Liver (tissue), 9 donors: Measurements from ENCODE around the gene RASL12. TPM values are rescaled to one million over a fixed set of nuclear protein-coding genes. Genes with fewer than 3 reads are reported as not detected.

ENCODE experiments used
- DNase-seq: peaks from one replicate; pipeline ENCODE4 v3.0.0-alpha.2; 2017; ENCODE audit warnings: low spot score
- H3K27ac ChIP-seq, 2 donors: one replicate each; pipeline ENCODE4 v1.7.0; 2013; ENCODE audit warnings: inconsistent platforms in 2 of 2, low read length in 2 of 2, control low read depth in 1 of 2, low read depth in 1 of 2, mild to moderate bottlenecking in 1 of 2
- H3K27me3 ChIP-seq, 4 donors: one replicate each; pipeline versions ENCODE4 v1.6.1 to v1.7.0; 2013; ENCODE audit warnings: low read length in 3 of 4, inconsistent platforms in 1 of 4, mild to moderate bottlenecking in 1 of 4, moderate library complexity in 1 of 4; ENCODE audit not compliant: control insufficient read depth in 4 of 4, insufficient read depth in 4 of 4
- H3K36me3 ChIP-seq, 4 donors: one replicate each; pipeline versions ENCODE4 v1.6.1 to v1.7.0; 2013; ENCODE audit warnings: low read length in 3 of 4, mild to moderate bottlenecking in 3 of 4, low read depth in 1 of 4, moderate library complexity in 1 of 4; ENCODE audit not compliant: control insufficient read depth in 4 of 4, insufficient read depth in 3 of 4
- H3K4me1 ChIP-seq, 4 donors: one replicate each; pipeline versions ENCODE4 v1.6.1 to v1.7.0; 2013; ENCODE audit warnings: low read length in 3 of 4, mild to moderate bottlenecking in 3 of 4, moderate library complexity in 1 of 4; ENCODE audit not compliant: control insufficient read depth in 4 of 4, insufficient read depth in 4 of 4
- H3K4me3 ChIP-seq, 3 donors: one replicate each; pipeline versions ENCODE4 v1.6.1 to v1.7.0; 2013; ENCODE audit warnings: low read length in 3 of 3, control low read depth in 1 of 3, low read depth in 1 of 3, mild to moderate bottlenecking in 1 of 3
- H3K9ac ChIP-seq, 2 donors: one replicate each; pipeline ENCODE4 v1.7.0; 2013; ENCODE audit warnings: low read length in 2 of 2, mild to moderate bottlenecking in 2 of 2, moderate library complexity in 2 of 2, control low read depth in 1 of 2, low read depth in 1 of 2
- H3K9me3 ChIP-seq, 4 donors: one replicate each; pipeline versions ENCODE4 v1.6.1 to v1.7.0; 2013; ENCODE audit warnings: low read length in 3 of 4; ENCODE audit not compliant: control insufficient read depth in 4 of 4
- EGR1 ChIP-seq, 2 donors: IDR thresholded peaks; 2 replicates each; pipeline ENCODE4 v1.6.1; 2016 to 2018; ENCODE audit warnings: antibody characterized with exemption in 2 of 2, low read depth in 2 of 2
- FOXA2 ChIP-seq: IDR thresholded peaks from 2 replicates; pipeline ENCODE4 v1.6.1; 2016; ENCODE audit warnings: antibody characterized with exemption
- GABPA ChIP-seq, 2 donors: IDR thresholded peaks in 1 of 2; conservative IDR thresholded peaks in 1 of 2; 2 replicates each; pipeline ENCODE4 v1.6.1; 2016; ENCODE audit warnings: antibody characterized with exemption in 2 of 2, mild to moderate bottlenecking in 1 of 2, moderate library complexity in 1 of 2
- HNF4A ChIP-seq, 2 donors: conservative IDR thresholded peaks; 2 replicates each; pipeline ENCODE4 v1.6.1; 2016; ENCODE audit warnings: antibody characterized with exemption in 2 of 2, mild to moderate bottlenecking in 2 of 2
- HNF4G ChIP-seq: IDR thresholded peaks from 2 replicates; pipeline ENCODE4 v1.6.1; 2016; ENCODE audit warnings: antibody characterized with exemption
- NR2F2 ChIP-seq: IDR thresholded peaks from 2 replicates; pipeline ENCODE4 v1.6.1; 2016; ENCODE audit warnings: antibody characterized with exemption
- RAD21 ChIP-seq, 2 donors: IDR thresholded peaks; 2 replicates each; pipeline ENCODE4 v1.6.1; 2016; ENCODE audit warnings: antibody characterized with exemption in 2 of 2, mild to moderate bottlenecking in 2 of 2
- RXRA ChIP-seq, 2 donors: IDR thresholded peaks; 2 replicates each; pipeline ENCODE4 v1.6.1; 2017 to 2018; ENCODE audit warnings: antibody characterized with exemption in 2 of 2, mild to moderate bottlenecking in 1 of 2
- YY1 ChIP-seq: IDR thresholded peaks from 2 replicates; pipeline ENCODE4 v1.6.1; 2016; ENCODE audit warnings: antibody characterized with exemption, mild to moderate bottlenecking
- WGBS: extraction: QIAGEN DNeasy Blood & Tissue Kit; methylation state at CpG from one replicate; pipeline ENCODE4 v1.1.7; 2013; 5-methylcytosine and 5-hydroxymethylcytosine counted together
- polyA plus RNA-seq, 2 donors: library from polyadenylated mRNA; stranded (reverse) in 1 of 2; unstranded in 1 of 2; fragments of 200-250 nt in 1 of 2; fragments of >200 nt in 1 of 2; fragmentation: Nextera tagmentation in 1 of 2; extraction: Ambion mirVana in 1 of 2; gene quantifications; one replicate each; pipeline versions ENCODE4 v1.2.1 to v1.2.3, GENCODE V29; 2013 to 2015
- total RNA-seq, 2 donors: library from RNA; depleted of rRNA; stranded (reverse); fragments of >200 nt; gene quantifications; one replicate each; pipeline ENCODE4 v1.2.3, GENCODE V29; 2014
- TF ChIP-seq, protein P1 (sequence below): IDR thresholded peaks from 2 replicates; pipeline ENCODE4 v1.6.1; 2016; ENCODE audit warnings: antibody characterized with exemption
- TF ChIP-seq, protein P2 (sequence below): IDR thresholded peaks from 2 replicates; pipeline ENCODE4 v1.6.1; 2016; ENCODE audit warnings: antibody characterized with exemption
- TF ChIP-seq, protein P3 (sequence below): IDR thresholded peaks from 2 replicates; pipeline ENCODE4 v1.6.1; 2016; ENCODE audit warnings: antibody characterized with exemption
- donor health status: healthy.
- donor health status: healthy.
- donor health status: healthy.
- donor health status: healthy.
- donor health status: healthy.

RASL12 gene
- total and polyA plus RNA-seq, 4 donors, result 0.50 to 0.92 (median 0.63) TPM

DNA sequence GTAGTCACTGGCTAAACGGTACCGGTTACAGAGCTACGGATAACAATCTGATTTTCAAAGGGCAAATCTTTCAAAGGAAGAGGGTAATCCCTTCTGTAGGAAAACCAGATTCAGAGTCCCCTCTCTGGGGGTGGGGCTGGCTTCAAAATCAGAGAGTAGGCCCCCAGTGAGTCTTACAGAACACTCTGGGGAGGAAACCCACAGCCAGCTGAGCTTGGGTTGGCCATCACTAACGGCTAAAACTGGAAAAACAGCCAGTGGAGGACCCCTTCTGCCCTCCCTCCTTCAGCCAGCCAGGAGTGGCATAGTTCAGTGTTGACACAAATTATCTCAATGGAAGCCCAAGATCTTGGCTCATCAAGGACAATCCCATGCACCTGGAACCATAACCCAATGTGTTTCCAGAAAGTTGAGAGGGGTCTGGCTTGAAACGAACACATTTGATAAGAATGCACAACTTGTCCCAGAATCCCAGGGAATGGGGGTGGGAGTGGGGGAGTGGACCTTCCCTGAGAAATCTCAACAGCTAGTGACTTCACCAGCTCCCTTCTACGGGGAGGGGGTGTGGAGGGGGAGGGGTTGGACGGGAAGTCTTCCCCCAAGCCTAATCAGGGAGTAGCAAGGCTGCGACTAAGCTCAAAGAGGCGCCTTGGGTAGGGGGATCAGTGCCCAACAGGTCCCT lies 1.0 kb downstream of the RASL12 start:
- no peak for DNase-seq
- Histone ChIP-seq H3K4me3 (no peak overlapping the region), H3K27me3 (no peaks in the 10 kb centered on the region), H3K36me3 (no peaks in the 10 kb centered on the region), H3K9me3 (no peaks in the 10 kb centered on the region), H3K27ac (no peak overlapping the region), H3K9ac (no peak overlapping the region), H3K4me1 (peaks cover 0 to 2% (median 0%) of the 10 kb centered on the region in 4 donors)
- no peak for TF ChIP-seq RXRA (IDR thresholded peaks at IDR 0.05)
- TF ChIP-seq, protein P1, sequence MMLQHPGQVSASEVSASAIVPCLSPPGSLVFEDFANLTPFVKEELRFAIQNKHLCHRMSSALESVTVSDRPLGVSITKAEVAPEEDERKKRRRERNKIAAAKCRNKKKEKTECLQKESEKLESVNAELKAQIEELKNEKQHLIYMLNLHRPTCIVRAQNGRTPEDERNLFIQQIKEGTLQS, result no peak
- no peak for TF ChIP-seq RAD21 (IDR thresholded peaks at IDR 0.05)
- TF ChIP-seq GABPA (IDR thresholded peaks at IDR 0.05 in 1 of 2, conservative IDR thresholded peaks at IDR 0.05 in 1 of 2), result no peak
- TF ChIP-seq YY1, result no peak
- no peak for TF ChIP-seq NR2F2
- TF ChIP-seq, protein P2, sequence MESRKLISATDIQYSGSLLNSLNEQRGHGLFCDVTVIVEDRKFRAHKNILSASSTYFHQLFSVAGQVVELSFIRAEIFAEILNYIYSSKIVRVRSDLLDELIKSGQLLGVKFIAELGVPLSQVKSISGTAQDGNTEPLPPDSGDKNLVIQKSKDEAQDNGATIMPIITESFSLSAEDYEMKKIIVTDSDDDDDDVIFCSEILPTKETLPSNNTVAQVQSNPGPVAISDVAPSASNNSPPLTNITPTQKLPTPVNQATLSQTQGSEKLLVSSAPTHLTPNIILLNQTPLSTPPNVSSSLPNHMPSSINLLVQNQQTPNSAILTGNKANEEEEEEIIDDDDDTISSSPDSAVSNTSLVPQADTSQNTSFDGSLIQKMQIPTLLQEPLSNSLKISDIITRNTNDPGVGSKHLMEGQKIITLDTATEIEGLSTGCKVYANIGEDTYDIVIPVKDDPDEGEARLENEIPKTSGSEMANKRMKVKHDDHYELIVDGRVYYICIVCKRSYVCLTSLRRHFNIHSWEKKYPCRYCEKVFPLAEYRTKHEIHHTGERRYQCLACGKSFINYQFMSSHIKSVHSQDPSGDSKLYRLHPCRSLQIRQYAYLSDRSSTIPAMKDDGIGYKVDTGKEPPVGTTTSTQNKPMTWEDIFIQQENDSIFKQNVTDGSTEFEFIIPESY, result no peak
- TF ChIP-seq FOXA2, result no peak
- 60% methylated on average over 9 of the region's 9 CpGs for WGBS

DNA sequence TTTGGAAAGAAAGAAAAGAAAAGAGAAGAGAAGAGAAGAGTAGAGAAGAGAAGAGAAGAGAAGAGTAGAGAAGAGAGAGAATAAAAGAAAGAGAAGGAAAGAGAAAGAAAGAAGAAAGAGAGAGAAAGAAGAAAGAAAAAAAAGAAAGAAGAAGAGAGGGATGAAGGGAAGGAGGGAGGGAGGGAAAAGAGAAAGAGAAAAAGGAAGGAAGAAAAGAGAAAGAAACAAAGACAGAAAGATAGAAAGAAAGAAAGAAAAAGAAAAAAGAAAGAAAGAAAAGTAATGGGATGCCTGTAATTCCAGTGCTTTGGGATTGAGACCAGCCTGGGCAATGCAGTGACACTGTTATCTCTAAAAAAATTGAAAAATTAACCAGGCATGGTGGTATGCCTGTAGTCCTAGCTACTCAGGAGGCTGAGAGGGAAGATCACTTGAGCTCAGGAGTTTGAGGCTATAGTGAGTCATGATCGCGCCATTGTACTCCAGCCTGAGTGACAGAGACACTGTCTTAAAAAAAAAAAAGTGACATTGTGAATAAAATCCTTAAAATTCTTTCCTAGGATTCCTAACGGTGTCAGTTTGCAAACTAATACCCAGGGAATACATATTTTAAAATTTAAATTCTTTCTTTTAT lies 1.7 kb downstream of the RASL12 start:
- H3K36me3 ChIP-seq, result no peaks in the 10 kb centered on the region
- peaks cover 0 to 2% (median 0%) of the 10 kb centered on the region in 4 donors for H3K4me1 ChIP-seq
- no peak overlapping the region for H3K27ac ChIP-seq
- H3K9me3 ChIP-seq, result no peaks in the 10 kb centered on the region
- DNase-seq, result no peak
- 86% methylated on average over 3 of the region's 3 CpGs for WGBS
- no peak overlapping the region for H3K9ac ChIP-seq
- no peak overlapping the region for H3K4me3 ChIP-seq
- TF ChIP-seq, protein P1, result no peak
- no peak for TF ChIP-seq FOXA2
- no peak for TF ChIP-seq EGR1 (IDR thresholded peaks at IDR 0.05; ENCODE audit: low read depth in 2 of 2)
- no peak for TF ChIP-seq GABPA (IDR thresholded peaks at IDR 0.05 in 1 of 2, conservative IDR thresholded peaks at IDR 0.05 in 1 of 2)
- H3K27me3 ChIP-seq, result no peaks in the 10 kb centered on the region

DNA sequence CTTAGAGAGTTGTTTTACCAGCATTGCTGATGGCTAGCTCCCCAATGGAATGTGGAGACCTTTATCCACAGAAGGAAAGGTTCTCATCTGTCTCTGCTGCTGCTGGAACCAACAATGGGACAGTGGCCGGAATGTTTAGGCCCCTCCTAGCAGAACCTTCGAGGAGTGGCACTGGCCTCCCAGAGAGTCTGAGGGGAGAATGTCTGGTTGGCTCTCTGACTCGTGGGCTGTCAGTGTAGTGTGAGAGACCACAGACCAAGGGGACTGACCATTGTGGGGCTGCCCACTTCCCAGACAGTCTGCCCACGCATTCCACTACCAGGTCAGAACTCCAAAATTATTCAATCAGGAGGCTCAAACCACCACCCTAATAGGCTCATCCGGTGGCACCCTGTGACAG lies 5.1 kb downstream of the RASL12 start:
- TF ChIP-seq HNF4A (conservative IDR thresholded peaks at IDR 0.05) (no peak), GABPA (IDR thresholded peaks at IDR 0.05 in 1 of 2, conservative IDR thresholded peaks at IDR 0.05 in 1 of 2) (no peak), HNF4G (no peak), NR2F2 (no peak), FOXA2 (no peak), RXRA (IDR thresholded peaks at IDR 0.05) (no peak)
- TF ChIP-seq, protein P1, result no peak
- TF ChIP-seq, protein P3, sequence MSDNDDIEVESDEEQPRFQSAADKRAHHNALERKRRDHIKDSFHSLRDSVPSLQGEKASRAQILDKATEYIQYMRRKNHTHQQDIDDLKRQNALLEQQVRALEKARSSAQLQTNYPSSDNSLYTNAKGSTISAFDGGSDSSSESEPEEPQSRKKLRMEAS, result no peak
- Histone ChIP-seq H3K36me3 (no peaks in the 10 kb centered on the region), H3K9me3 (no peaks in the 10 kb centered on the region), H3K27ac (no peak overlapping the region), H3K4me1 (peaks cover 0 to 2% (median 0%) of the 10 kb centered on the region in 4 donors), H3K9ac (no peak overlapping the region), H3K4me3 (no peak overlapping the region), H3K27me3 (no peaks in the 10 kb centered on the region)
- WGBS, result 91% methylated on average over 5 of the region's 5 CpGs
- DNase-seq, result no peak
